NCI-H128 (cell line): ENCODE data around the gene HSDL2.
"Not testable (repeated sequence)": the region's sequence is repeated elsewhere in the genome, so short reads cannot be mapped to it uniquely, and the experiment has no call there.

ENCODE experiments used
- DNase-seq: peaks from one replicate; lab custom pipeline; 2025; ENCODE audit not compliant: unreplicated experiment; lab: John Stamatoyannopoulos, UW

The HSDL2 gene

GRCh38 chr9:112494153-112494552 lies 114.2 kb downstream of the HSDL2 start:
- no peak for DNase-seq

DNA sequence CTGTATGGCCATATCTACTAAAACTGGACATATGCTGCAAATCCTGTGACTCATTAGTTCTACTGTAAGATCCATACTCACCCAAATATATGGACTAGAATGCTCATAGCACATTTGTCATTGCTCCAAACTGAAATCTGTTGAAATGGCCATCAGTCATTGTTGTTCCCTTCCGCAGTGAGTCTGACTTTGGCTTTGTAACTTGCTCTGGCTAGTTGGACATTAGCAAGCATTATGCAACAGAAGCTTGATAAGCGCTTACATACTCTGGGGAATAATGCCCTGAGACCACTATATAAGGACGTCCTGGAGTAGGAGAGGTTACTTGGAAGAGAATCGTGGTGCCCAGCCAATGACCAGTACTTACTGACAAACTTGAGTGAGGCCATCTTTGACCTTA lies 115.7 kb downstream of the HSDL2 start:
- DNase-seq, result no peak

DNA sequence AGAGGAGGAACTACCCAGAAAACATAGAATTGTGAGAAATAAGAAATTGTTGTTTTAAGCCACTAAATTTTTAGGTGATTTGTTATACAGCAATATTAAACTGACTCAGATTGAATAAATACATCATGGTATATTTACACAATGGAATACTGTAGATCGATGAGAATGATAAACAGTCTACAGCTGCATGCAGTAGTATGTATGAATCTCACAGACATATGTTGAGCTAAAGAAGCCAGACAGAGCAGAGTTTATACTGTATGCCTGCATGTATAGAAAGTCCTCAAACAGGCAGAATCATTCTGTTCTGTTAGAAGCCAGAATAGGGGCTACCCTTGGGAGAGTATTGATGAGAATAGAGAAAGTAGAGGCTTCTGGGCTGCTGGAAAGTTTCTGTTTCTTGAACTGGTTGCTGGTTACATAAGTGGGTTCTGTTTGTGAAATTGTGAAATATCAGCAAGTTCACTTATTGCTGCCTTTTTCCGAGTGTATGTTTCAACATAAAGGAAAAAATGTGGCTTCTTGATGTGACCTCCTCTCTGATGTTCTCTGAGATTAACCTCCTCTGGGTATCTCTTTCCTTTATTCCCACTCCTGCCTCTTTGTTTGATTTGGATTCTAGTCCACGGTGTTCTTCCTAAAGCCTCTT lies 116.3 kb downstream of the HSDL2 start:
- no peak for DNase-seq

DNA sequence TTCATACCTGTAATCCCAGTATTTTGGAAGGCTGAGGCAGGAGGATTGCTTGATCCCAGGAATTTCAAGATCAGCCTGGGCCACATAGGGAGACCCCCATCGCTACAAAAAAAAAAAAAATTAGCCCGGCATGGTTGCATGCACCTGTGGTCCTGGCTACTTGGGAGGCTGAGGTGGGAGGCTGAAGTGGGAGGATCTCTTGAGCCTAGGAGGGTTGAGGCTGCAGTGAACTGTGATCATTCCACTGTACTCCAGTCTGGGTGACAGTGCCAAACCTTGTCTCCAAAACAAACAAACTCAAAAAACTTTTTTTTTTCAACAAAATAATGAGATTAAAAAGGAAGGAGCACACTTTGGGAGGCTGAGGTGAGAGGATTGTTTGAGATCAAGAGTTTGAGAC lies 120.9 kb downstream of the HSDL2 start:
- no peak for DNase-seq

DNA sequence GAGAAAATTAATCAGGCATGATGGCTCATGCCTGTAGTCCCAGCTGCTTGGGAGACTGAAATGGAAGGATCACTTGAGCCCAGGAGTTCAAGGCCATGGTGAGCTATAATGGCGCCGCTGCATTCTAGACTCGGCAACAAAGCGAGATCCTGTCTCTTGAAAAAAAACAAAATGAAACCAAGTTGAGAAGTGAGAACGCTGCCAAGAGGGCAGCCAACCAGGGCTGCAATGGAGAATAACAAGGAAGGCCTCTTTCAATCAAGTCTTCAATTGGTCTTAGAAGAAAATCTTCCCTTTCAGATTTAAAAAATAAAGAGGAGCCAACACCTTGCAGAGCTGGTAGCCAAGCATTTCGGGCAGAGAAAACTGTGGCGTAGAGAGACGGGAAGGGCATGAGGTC lies 121.4 kb downstream of the HSDL2 start:
- no peak for DNase-seq

GRCh38 chr9:112502175-112502946 lies 122.5 kb downstream of the HSDL2 start:
- no peak for DNase-seq

- no peak for DNase-seq
Measured at GRCh38 chr9:112503170-112503569, 123.3 kb downstream of the HSDL2 start.

DNA sequence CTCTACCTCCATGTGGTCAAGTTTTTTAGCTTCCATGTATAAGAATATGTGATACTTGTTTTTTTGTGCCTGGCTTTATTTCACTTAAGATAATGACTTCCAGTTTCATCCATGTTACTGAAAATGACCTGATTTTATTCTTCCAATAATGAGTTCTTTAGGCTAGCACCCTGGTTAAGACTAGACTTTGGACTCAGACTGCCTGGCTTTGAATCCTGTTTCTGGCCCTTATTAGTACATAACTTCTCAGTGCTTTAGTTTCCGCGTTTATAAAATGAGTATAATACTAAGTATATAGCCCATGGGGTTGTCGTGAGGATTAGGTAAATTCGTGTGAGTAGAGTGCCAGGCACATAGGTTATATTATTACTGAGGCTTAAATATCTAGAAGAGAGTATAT lies 125.2 kb downstream of the HSDL2 start:
- no peak for DNase-seq

DNA sequence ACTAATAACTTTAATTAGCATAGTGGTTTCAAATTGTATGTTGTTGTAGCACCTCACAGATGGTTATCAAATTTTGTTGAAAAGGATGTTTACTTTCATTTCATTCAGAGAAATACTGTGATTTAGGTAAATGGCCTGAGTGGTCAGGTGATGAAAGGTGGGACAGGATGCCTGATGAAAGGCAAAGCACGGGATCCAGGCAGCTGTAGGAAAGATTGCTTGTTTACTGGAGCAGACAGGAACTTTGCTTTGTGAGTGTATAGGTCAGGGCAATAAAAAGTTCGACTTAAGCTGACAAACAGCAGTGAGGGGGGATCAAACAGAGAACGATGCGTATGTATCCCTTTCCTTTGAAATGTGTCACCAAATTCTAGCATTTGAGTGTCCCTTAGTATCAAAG lies 125.7 kb downstream of the HSDL2 start:
- DNase-seq, result no peak

GRCh38 chr9:112506571-112506970 lies 126.7 kb downstream of the HSDL2 start:
- DNase-seq, result no peak

GRCh38 chr9:112507001-112507680 lies 127.2 kb downstream of the HSDL2 start:
- no peak for DNase-seq

- no peak for DNase-seq
Measured at GRCh38 chr9:112508377-112508776, 128.5 kb downstream of the HSDL2 start.

DNA sequence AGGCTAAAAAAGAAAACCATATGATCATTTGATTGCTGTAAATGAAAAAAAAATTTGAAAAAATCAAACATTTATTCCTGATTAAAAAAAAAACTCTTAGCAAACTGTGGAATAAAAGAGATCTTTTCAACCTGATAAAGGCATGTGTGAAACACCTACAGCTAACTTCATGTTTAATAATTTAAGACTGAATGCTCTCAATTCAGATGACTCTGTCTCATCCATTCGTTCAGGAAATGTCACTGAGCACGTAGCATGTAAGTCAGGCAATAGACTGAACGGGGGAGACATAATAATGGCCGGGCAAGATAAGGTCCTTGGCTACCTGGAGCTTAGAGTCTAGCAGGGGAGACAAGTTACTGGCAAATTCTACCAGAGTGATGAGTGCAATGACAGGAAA lies 132.5 kb downstream of the HSDL2 start:
- DNase-seq, result not testable (repeated sequence)

GRCh38 chr9:112516769-112517168 lies 136.9 kb downstream of the HSDL2 start:
- DNase-seq, result no peak

DNA sequence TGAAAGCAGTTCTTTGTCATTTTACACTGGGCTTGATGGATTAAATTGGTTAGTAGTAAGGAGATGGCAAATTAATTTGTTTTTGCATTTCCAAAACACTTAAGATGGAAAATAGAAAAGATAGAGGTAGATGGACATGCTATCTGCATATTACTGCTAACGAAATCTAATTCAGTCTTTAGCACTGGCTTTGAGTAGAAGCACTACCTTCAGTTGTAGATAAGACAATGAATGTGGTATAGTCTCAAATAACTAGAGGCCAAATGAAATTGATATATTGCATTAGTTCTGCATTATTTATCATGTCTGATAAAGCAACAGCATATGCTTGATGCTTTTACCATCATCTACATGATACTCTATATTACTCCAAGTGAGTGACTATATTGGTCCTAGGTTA lies 140.2 kb downstream of the HSDL2 start:
- DNase-seq, result no peak

- DNase-seq, result no peak
Measured at GRCh38 chr9:112520656-112521055, 140.7 kb downstream of the HSDL2 start.
